PC-3 (cell line): Measurements from ENCODE around the gene CIBAR2.

Experiments
- EZH2 ChIP-seq: fragments of 300-600 bp; sonication (generic); IDR thresholded peaks from one replicate; pipeline ENCODE4 v1.6.1; 2017; ENCODE audit warnings: antibody characterized with exemption, mild to moderate bottlenecking, low read length; ENCODE audit not compliant: unreplicated experiment
- EZH2phosphoT487 ChIP-seq: fragments of 300-600 bp; sonication (generic); IDR thresholded peaks from 2 replicates; pipeline ENCODE4 v1.6.1; 2018; ENCODE audit warnings: mild to moderate bottlenecking, antibody characterized with exemption, low read length, borderline replicate concordance
- TF ChIP-seq, protein P1 (sequence below): fragments of 300-600 bp; sonication (generic); conservative IDR thresholded peaks from 2 replicates; pipeline ENCODE4 v1.5.1; 2017; ENCODE audit warnings: antibody characterized with exemption, low read depth, mild to moderate bottlenecking, low read length

DNA sequence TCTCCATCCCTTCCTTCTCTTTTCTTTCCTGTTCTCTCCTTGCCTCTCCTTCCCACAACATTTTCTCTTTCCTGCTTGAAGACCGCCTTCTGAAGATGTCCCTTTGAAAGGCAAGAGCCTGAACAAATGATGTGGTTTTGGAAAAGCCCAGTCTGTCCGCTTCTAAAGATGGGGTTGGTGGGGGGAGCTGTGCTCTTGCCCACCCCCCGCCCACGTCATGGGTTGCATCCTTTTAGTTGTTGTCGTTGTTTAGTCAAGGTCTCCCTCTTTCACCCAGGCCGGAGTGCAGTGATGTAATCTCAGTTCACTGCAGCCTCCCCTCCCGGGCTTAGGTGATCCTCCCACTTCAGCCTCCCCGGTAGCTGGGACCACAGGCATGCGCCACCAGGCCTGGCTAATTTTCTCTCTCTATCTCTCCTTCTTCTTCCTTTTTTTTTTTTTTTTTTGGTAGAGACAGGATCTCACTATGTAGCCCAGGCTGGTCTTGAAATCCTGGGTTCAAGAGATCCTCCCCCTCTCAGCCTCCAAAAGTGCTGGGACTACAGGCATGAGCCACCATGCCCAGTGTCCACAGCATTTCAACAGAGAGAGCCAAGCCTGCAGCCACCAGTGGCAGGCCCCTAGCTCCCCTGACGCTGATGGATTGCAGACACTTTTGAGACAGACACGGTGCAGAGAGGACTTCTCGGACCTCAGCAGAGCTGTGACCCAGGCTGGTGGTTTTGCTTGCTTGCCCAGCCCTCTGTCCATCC, 26.0 kb upstream of the CIBAR2 start:
- TF ChIP-seq, protein P1, sequence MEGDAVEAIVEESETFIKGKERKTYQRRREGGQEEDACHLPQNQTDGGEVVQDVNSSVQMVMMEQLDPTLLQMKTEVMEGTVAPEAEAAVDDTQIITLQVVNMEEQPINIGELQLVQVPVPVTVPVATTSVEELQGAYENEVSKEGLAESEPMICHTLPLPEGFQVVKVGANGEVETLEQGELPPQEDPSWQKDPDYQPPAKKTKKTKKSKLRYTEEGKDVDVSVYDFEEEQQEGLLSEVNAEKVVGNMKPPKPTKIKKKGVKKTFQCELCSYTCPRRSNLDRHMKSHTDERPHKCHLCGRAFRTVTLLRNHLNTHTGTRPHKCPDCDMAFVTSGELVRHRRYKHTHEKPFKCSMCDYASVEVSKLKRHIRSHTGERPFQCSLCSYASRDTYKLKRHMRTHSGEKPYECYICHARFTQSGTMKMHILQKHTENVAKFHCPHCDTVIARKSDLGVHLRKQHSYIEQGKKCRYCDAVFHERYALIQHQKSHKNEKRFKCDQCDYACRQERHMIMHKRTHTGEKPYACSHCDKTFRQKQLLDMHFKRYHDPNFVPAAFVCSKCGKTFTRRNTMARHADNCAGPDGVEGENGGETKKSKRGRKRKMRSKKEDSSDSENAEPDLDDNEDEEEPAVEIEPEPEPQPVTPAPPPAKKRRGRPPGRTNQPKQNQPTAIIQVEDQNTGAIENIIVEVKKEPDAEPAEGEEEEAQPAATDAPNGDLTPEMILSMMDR = no peak
- no peak for TF ChIP-seq EZH2
- TF ChIP-seq EZH2phosphoT487 = no peak
